Fibroblast of the aortic adventitia (primary cell): ENCODE measurements around the gene RPS6KA2. TPM values are rescaled to one million over a fixed set of nuclear protein-coding genes. Genes with fewer than 3 reads are reported as not detected.
A peak's percentile ranks its signal among the peaks of the same experiment; 100 is the strongest.

Source experiments
- DNase-seq: peaks from one replicate; pipeline ENCODE4 v3.0.0-alpha.2; 2010; ENCODE audit warnings: low read depth
- H3K4me3 ChIP-seq: 2 replicates; pipeline ENCODE4 v1.5.1; 2011; ENCODE audit warnings: low read depth, mild to moderate bottlenecking, control low read depth, low read length, moderate library complexity
- CTCF ChIP-seq: IDR thresholded peaks from 2 replicates; pipeline ENCODE4 v1.5.1; 2011; ENCODE audit warnings: mild to moderate bottlenecking, low read length, control low read depth, inconsistent platforms; ENCODE audit not compliant: insufficient read depth
- total RNA-seq: library from RNA; depleted of rRNA; stranded (reverse); fragments of >200 nt; gene quantifications from 2 replicates; pipeline ENCODE4 v1.2.3, GENCODE V29; 2012; ENCODE audit warnings: low replicate concordance

The RPS6KA2 gene
- total RNA-seq, 1 donor: 89.7 TPM

DNA sequence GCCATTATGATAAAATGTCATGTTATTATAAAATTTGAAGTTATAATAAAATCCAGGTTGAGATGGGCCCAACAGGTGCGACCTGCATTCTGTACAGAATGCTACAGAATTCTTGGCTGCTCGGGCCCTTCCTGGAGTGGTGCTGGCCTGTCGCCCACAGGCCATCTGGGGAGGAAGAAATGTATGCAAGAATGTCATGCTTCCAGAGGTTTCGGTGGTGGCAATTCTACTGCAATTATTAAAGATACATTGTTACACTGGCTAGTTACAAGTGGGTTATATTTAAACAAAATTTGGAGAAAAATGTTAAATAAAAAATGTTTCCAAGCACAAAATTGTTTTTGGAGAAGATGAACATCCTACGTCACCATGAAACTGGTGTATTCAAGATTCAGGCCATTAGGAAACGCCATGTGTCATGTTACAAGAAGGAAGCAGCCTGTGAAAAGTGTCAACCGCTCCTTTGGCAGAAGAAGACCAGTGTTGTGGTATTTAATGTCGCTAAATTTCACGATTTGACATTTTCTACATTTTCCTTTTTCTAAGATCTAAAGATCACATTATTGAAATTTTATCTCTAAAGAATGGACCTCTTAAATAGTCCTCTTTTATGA lies 47.7 kb downstream of the RPS6KA2 start:
- no peak for TF ChIP-seq CTCF
- no peak for DNase-seq
- H3K4me3 ChIP-seq: no peak overlapping the region

DNA sequence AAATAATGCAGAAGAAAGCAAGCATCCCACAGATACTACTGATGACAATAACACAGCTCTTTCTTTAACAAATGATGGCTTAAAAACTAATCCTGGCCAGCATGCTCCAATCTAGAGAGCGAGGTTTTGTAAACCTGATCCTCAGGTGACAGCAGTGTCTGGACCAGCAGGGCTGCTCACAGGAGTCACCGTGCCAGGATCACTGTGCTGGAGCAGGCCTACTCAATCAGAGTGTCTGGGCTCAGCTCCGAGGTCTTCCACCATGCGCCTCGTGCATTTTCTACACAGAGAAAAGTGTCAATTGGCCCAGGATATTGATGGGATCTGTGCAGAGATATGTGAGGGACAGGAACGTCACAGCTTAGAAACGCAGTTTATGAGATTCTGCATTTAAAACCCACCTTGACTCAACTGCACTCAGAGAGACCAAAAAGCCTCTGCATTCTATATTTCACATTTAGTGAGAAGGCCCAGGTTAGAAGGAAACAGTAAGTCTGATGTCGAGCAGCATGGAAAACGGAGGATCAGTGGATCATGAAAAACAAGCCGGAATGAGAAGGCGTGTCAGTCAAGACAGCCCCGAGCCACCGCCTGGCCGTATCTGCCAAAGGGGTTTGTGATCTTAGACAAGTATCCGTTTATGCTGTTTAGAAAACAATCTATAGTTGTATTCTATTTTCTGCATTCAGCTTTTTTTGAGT lies 48.4 kb downstream of the RPS6KA2 start:
- no peak for TF ChIP-seq CTCF
- H3K4me3 ChIP-seq: no peak overlapping the region
- no peak for DNase-seq

GRCh38 chr6:166575205-166575604 lies 51.8 kb downstream of the RPS6KA2 start:
- peak; percentile 96 for DNase-seq
- H3K4me3 ChIP-seq: no peak overlapping the region
- TF ChIP-seq CTCF: no peak

DNA sequence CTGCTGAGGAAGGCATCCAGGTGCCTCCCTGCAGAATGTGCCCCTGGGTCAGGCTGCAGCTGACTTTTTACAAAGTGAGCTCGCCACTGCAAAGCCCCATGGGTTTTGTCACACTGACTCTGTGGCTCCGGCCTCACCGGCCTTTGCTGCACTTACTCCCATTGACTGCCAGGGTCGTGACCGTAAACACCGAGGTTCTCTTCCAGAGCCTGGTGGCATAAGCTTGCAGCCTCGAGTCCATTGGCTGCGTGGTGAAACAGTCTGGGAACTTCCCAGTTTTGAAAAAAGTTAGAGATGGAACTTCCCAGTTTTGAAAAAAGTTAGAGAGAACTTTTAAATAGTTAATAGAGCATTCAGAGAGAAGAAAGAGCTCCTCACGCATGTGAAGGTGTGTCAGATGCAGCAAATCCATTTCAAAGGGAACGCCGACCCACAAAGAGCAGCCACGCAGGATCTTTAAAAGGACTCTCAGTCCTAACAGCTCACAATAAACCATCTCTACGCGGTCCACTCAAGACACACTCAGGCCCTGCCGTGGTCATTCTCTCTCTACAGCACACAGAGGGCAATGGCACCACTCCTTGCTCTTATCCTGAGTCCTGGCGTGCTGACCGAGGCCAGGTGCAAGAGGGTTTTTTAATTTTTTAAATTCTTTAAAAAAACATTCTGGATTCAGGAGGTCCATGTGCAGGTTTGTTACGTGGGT lies 53.4 kb downstream of the RPS6KA2 start:
- DNase-seq: no peak
- TF ChIP-seq CTCF: no peak
- H3K4me3 ChIP-seq: no peak overlapping the region

DNA sequence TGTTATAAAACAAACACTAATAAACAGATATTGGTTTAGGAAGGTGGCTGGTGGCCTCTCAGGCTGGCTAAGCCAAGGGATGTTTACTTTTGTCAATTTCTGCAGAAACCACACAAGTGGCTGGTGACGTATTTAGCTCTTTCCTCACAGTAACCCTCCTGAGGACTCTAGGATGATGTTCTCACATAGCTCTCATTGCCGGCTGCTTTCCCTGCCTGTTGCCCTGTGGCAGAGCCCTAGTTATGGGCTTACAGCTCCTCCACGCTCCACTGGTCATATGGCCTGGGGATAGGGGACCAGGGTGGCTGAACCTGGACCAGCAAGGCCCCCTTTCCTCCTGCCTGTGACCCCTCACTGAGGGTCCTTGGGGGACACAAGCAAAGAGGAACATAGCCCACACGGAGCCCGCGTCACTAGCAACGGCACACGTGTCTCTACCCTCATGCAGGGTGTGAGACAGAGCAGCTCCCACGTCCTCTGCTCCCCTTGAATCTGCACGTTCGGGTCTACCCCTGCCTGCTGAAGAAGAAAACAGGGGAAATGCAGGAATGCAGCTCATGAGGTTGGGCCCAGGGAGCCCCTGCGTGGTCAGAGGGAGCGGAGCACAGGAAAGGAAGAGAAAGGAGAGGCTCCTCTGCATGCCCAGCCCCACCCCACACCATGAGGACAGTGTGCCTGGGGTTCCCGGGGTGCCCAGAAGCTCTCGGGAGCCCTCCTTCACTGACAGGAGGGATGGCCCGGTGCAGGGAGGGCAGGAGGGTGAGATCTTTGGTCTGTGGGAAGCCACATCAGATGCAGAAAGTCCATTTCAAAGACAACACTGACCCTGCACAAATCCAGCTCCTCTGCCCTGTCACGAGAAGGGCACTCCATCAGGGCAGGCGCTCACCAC lies 54.4 kb downstream of the RPS6KA2 start:
- no peak for TF ChIP-seq CTCF
- peak; percentile 47 for DNase-seq
- no peak overlapping the region for H3K4me3 ChIP-seq

DNA sequence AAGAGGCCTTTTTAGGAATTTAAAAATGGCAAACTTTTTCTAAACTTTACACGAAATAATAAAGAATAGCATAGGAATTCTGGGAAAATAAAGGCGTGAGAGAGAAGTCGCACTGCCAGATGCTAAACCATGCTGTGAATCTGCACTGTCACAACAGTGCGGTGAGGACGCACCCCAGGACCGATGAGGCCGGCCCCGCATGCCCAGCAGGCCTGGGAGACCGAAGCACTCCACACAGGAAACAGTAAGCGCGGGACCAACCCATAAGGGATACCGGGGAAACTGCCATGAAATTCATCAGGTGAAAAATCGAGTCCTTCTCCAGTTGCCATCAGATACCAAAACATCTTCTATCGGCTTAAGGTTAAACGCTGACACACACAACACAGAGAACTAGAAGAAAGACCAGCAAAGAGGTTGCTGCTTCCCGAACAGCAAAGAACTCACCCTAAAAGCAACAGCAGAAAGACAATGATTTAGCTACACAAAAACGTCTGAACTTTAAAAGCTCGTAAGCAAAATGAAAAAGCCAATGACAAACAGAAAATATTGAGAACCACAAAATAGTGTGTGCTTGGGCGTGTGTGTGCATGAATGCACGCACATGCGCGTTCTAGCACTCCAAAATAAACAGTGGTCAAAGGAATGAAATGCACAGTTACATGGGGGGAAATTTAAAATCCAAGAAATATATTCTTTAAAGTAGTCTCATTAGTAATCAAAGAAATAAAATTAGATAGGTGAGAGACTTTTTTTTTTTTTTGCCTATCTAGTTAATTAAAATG lies 55.9 kb downstream of the RPS6KA2 start:
- no peak overlapping the region for H3K4me3 ChIP-seq
- DNase-seq: no peak
- TF ChIP-seq CTCF: no peak
